ENCODE measurements around the gene CDKN2D. TPM values are rescaled to one million over a fixed set of nuclear protein-coding genes. Genes with fewer than 3 reads are reported as not detected.

The CDKN2D gene
- total and polyA plus RNA-seq, 2 donors = 40.3 to 42.3 TPM

Other genes starting within 250 kb of the CDKN2D start
- 5.9 TPM for gene RAVER1, start 235.4 kb downstream of the CDKN2D start, total RNA-seq
- gene RAVER1, start 235.4 kb downstream of the CDKN2D start, polyA plus RNA-seq = 15.4 TPM
- 99.0 TPM for gene ICAM3, start 229.4 kb downstream of the CDKN2D start, total RNA-seq
- gene ICAM3, start 229.4 kb downstream of the CDKN2D start, polyA plus RNA-seq = 66.2 TPM
- gene TYK2, start 188.4 kb downstream of the CDKN2D start, total RNA-seq = 117 TPM
- gene TYK2, start 188.4 kb downstream of the CDKN2D start, polyA plus RNA-seq = 291 TPM
- gene CDC37, start 165.4 kb downstream of the CDKN2D start, total RNA-seq = 130 TPM
- 313 TPM for gene CDC37, start 165.4 kb downstream of the CDKN2D start, polyA plus RNA-seq
- 0.24 TPM for gene PDE4A, start 148.4 kb downstream of the CDKN2D start, total RNA-seq
- 4.8 TPM for gene PDE4A, start 148.4 kb downstream of the CDKN2D start, polyA plus RNA-seq
- gene KEAP1, start 65.6 kb downstream of the CDKN2D start, total RNA-seq = 53.7 TPM
- 59.5 TPM for gene KEAP1, start 65.6 kb downstream of the CDKN2D start, polyA plus RNA-seq
- 0.61 TPM for gene S1PR5, start 51.5 kb downstream of the CDKN2D start, total RNA-seq
- 4.2 TPM for gene S1PR5, start 51.5 kb downstream of the CDKN2D start, polyA plus RNA-seq
- 28.4 TPM for gene ATG4D, start 25.1 kb downstream of the CDKN2D start, total RNA-seq
- gene ATG4D, start 25.1 kb downstream of the CDKN2D start, polyA plus RNA-seq = 54.0 TPM
- 32.5 TPM for gene KRI1, start 3.0 kb downstream of the CDKN2D start, total RNA-seq
- gene KRI1, start 3.0 kb downstream of the CDKN2D start, polyA plus RNA-seq = 77.5 TPM
- gene AP1M2, start 18.3 kb upstream of the CDKN2D start, total RNA-seq = 4.8 TPM
- gene AP1M2, start 18.3 kb upstream of the CDKN2D start, polyA plus RNA-seq = 20.7 TPM
- gene SLC44A2, start 56.6 kb upstream of the CDKN2D start, total RNA-seq = 25.6 TPM
- 78.4 TPM for gene SLC44A2, start 56.6 kb upstream of the CDKN2D start, polyA plus RNA-seq
- 60.7 TPM for gene ILF3, start 85.4 kb upstream of the CDKN2D start, total RNA-seq
- 185 TPM for gene ILF3, start 85.4 kb upstream of the CDKN2D start, polyA plus RNA-seq
- 21.1 TPM for gene QTRT1, start 132.5 kb upstream of the CDKN2D start, total RNA-seq
- gene QTRT1, start 132.5 kb upstream of the CDKN2D start, polyA plus RNA-seq = 72.1 TPM
- gene DNM2, start 149.1 kb upstream of the CDKN2D start, total RNA-seq = 49.0 TPM
- gene DNM2, start 149.1 kb upstream of the CDKN2D start, polyA plus RNA-seq = 102 TPM

Data from thymus (tissue), 2 donors.